ENCODE measurements around the gene FES.

GRCh38 chr15:90931575-90931827 is 47.2 kb downstream of the FES start:
- TF ChIP-seq, protein P1, sequence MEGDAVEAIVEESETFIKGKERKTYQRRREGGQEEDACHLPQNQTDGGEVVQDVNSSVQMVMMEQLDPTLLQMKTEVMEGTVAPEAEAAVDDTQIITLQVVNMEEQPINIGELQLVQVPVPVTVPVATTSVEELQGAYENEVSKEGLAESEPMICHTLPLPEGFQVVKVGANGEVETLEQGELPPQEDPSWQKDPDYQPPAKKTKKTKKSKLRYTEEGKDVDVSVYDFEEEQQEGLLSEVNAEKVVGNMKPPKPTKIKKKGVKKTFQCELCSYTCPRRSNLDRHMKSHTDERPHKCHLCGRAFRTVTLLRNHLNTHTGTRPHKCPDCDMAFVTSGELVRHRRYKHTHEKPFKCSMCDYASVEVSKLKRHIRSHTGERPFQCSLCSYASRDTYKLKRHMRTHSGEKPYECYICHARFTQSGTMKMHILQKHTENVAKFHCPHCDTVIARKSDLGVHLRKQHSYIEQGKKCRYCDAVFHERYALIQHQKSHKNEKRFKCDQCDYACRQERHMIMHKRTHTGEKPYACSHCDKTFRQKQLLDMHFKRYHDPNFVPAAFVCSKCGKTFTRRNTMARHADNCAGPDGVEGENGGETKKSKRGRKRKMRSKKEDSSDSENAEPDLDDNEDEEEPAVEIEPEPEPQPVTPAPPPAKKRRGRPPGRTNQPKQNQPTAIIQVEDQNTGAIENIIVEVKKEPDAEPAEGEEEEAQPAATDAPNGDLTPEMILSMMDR (IDR thresholded peaks at IDR 0.05), result no peak
- TF ChIP-seq POLR2A (IDR thresholded peaks at IDR 0.05), result peak; percentile 38
